ENCODE data around the gene ADGB.

The ADGB gene

GRCh38 chr6:146601352-146601751, 2.6 kb downstream of the ADGB start:
- no peak for DNase-seq (ENCODE audit: extremely low spot score)
- TF ChIP-seq ELF4 (IDR thresholded peaks at IDR 0.05) (no peak), CTBP1 (IDR thresholded peaks at IDR 0.05; ENCODE audit: borderline replicate concordance) (no peak), L3MBTL2 (conservative IDR thresholded peaks at IDR 0.05) (no peak), NFRKB (IDR thresholded peaks at IDR 0.05) (no peak), FOXM1 (IDR thresholded peaks at IDR 0.05; ENCODE audit: borderline replicate concordance) (no peak), BHLHE40 (IDR thresholded peaks at IDR 0.05; ENCODE audit: borderline replicate concordance) (no peak), FOXK2 (IDR thresholded peaks at IDR 0.05) (no peak), HDGF (IDR thresholded peaks at IDR 0.05; ENCODE audit: borderline replicate concordance) (no peak)
- ChIA-PET POLR2A (no interaction called here), CTCF (interaction anchor here (0.6 kb wide), 1 partner anchor 9 kb away, joined by 3 read pairs; no protein-coding TSS in a partner anchor)

- TF ChIP-seq FOXK2 (IDR thresholded peaks at IDR 0.05) = no peak
- POLR2A ChIA-PET = no interaction called here
- CTCF ChIA-PET = no interaction called here
- DNase-seq (ENCODE audit: extremely low spot score) = no peak
These were observed 3.8 kb downstream of the ADGB start for GRCh38 chr6:146602526-146602925.

GRCh38 chr6:146613947-146614346, 15.2 kb downstream of the ADGB start:
- no peak for DNase-seq (ENCODE audit: extremely low spot score)
- ChIA-PET CTCF (no interaction called here), POLR2A (no interaction called here)
- TF ChIP-seq LEF1 (IDR thresholded peaks at IDR 0.05; ENCODE audit: borderline replicate concordance) = no peak
- no peak for TF ChIP-seq BHLHE40 (IDR thresholded peaks at IDR 0.05; ENCODE audit: borderline replicate concordance)
- TF ChIP-seq ZNF384 (IDR thresholded peaks at IDR 0.05) = no peak
- no peak for TF ChIP-seq L3MBTL2 (conservative IDR thresholded peaks at IDR 0.05)
- no peak for TF ChIP-seq NFRKB (IDR thresholded peaks at IDR 0.05)
- no peak for TF ChIP-seq FOXA1 (IDR thresholded peaks at IDR 0.05)
- no peak for TF ChIP-seq HDGF (IDR thresholded peaks at IDR 0.05; ENCODE audit: borderline replicate concordance)
- TF ChIP-seq TARDBP (IDR thresholded peaks at IDR 0.05) = no peak
- TF ChIP-seq ELF4 (IDR thresholded peaks at IDR 0.05) = no peak
- no peak for TF ChIP-seq FOXM1 (IDR thresholded peaks at IDR 0.05; ENCODE audit: borderline replicate concordance)
- no peak for TF ChIP-seq SP1 (IDR thresholded peaks at IDR 0.05)
- TF ChIP-seq ARNT (IDR thresholded peaks at IDR 0.05) = no peak
- no peak for TF ChIP-seq PKNOX1 (IDR thresholded peaks at IDR 0.05)

- CTCF ChIA-PET = no interaction called here
- TF ChIP-seq ARNT (IDR thresholded peaks at IDR 0.05) (no peak), PKNOX1 (IDR thresholded peaks at IDR 0.05) (no peak), HDGF (IDR thresholded peaks at IDR 0.05; ENCODE audit: borderline replicate concordance) (no peak), SP1 (IDR thresholded peaks at IDR 0.05) (no peak), ELF4 (IDR thresholded peaks at IDR 0.05) (no peak), CTBP1 (IDR thresholded peaks at IDR 0.05; ENCODE audit: borderline replicate concordance) (no peak), ZNF384 (IDR thresholded peaks at IDR 0.05) (no peak), L3MBTL2 (conservative IDR thresholded peaks at IDR 0.05) (no peak), SUZ12 (IDR thresholded peaks at IDR 0.05) (no peak), LEF1 (IDR thresholded peaks at IDR 0.05; ENCODE audit: borderline replicate concordance) (no peak), TARDBP (IDR thresholded peaks at IDR 0.05) (no peak)
- no peak for DNase-seq (ENCODE audit: extremely low spot score)
- POLR2A ChIA-PET = no interaction called here
These were observed 21.9 kb downstream of the ADGB start for GRCh38 chr6:146620655-146621054.

GRCh38 chr6:146628350-146628749, 29.6 kb downstream of the ADGB start:
- ChIA-PET CTCF (no interaction called here), POLR2A (no interaction called here)
- no peak for DNase-seq (ENCODE audit: extremely low spot score)
- no peak for TF ChIP-seq SUZ12 (IDR thresholded peaks at IDR 0.05)
- TF ChIP-seq BHLHE40 (IDR thresholded peaks at IDR 0.05; ENCODE audit: borderline replicate concordance) = no peak
- TF ChIP-seq PKNOX1 (IDR thresholded peaks at IDR 0.05) = no peak
- TF ChIP-seq FOXA1 (IDR thresholded peaks at IDR 0.05) = no peak
- no peak for TF ChIP-seq SP1 (IDR thresholded peaks at IDR 0.05)
- no peak for TF ChIP-seq NFRKB (IDR thresholded peaks at IDR 0.05)
- no peak for TF ChIP-seq L3MBTL2 (conservative IDR thresholded peaks at IDR 0.05)
- no peak for TF ChIP-seq FOXK2 (IDR thresholded peaks at IDR 0.05)
- no peak for TF ChIP-seq ARNT (IDR thresholded peaks at IDR 0.05)
- TF ChIP-seq LEF1 (IDR thresholded peaks at IDR 0.05; ENCODE audit: borderline replicate concordance) = no peak
- no peak for TF ChIP-seq ELF4 (IDR thresholded peaks at IDR 0.05)
- no peak for TF ChIP-seq CTBP1 (IDR thresholded peaks at IDR 0.05; ENCODE audit: borderline replicate concordance)

GRCh38 chr6:146634022-146634421, 35.2 kb downstream of the ADGB start:
- DNase-seq (ENCODE audit: extremely low spot score) = no peak
- ChIA-PET CTCF (no interaction called here), POLR2A (no interaction called here)
- TF ChIP-seq BHLHE40 (IDR thresholded peaks at IDR 0.05; ENCODE audit: borderline replicate concordance) (no peak), FOXM1 (IDR thresholded peaks at IDR 0.05; ENCODE audit: borderline replicate concordance) (no peak), HDGF (IDR thresholded peaks at IDR 0.05; ENCODE audit: borderline replicate concordance) (no peak), ZNF384 (IDR thresholded peaks at IDR 0.05) (no peak), PKNOX1 (IDR thresholded peaks at IDR 0.05) (no peak), FOXA1 (IDR thresholded peaks at IDR 0.05) (no peak), SP1 (IDR thresholded peaks at IDR 0.05) (no peak), SUZ12 (IDR thresholded peaks at IDR 0.05) (no peak), TARDBP (IDR thresholded peaks at IDR 0.05) (no peak), NFRKB (IDR thresholded peaks at IDR 0.05) (no peak), LEF1 (IDR thresholded peaks at IDR 0.05; ENCODE audit: borderline replicate concordance) (no peak)
